Suprapubic skin (tissue), 3 donors: ENCODE data around the gene TOR4A.

Experiments used
- CTCF ChIP-seq, 2 donors: fragments of 200-600 bp in 1 of 2; fragments of 450-650 bp in 1 of 2; sonication (generic) in 1 of 2; IDR thresholded peaks; one replicate each; pipeline ENCODE4 v1.5.1; 2016 to 2019; ENCODE audit warnings: antibody characterized with exemption in 2 of 2, mild to moderate bottlenecking in 1 of 2, moderate library complexity in 1 of 2
- EP300 ChIP-seq: sonication (generic); formaldehyde crosslinking; IDR thresholded peaks from one replicate; pipeline ENCODE4 v1.6.1; 2017; ENCODE audit warnings: antibody characterized with exemption
- POLR2A ChIP-seq, 2 donors: fragments of 450-650 bp; IDR thresholded peaks; one replicate each; pipeline ENCODE4 v1.6.1; 2017; ENCODE audit warnings: antibody characterized with exemption in 2 of 2, mild to moderate bottlenecking in 2 of 2, moderate library complexity in 2 of 2

GRCh38 chr9:137253717-137254623 lies 23.6 kb upstream of the TOR4A start:
- TF ChIP-seq POLR2A (IDR thresholded peaks at IDR 0.05): no peak
- TF ChIP-seq CTCF (IDR thresholded peaks at IDR 0.05): no peak
- no peak for TF ChIP-seq EP300
